ENCODE measurements around the gene PNN. TPM values are rescaled to one million over a fixed set of nuclear protein-coding genes. Genes with fewer than 3 reads are reported as not detected.
A peak's percentile ranks its signal among the peaks of the same experiment; 100 is the strongest.
"Not testable (repeated sequence)": the region's sequence is repeated elsewhere in the genome, so short reads cannot be mapped to it uniquely, and the experiment has no call there.

PNN gene
- total RNA-seq, 3 donors from 2014 or later (not counting 1 experiment from before 2014, with no cell fraction given), result 121 to 153 (median 145) TPM

GRCh38 chr14:39186941-39187525 lies 12.0 kb downstream of the PNN start:
- Mint-ChIP-seq H3K9me3 (no peaks in the 10 kb centered on the region), H3K4me1 (peaks cover 14 to 17% of the 10 kb centered on the region in 2 donors), H3K36me3 (no peaks in the 10 kb centered on the region), H3K27ac (peak overlapping the region; percentile 25 to 75), H3K27me3 (ENCODE audit: low read depth in 2 of 2) (no peaks in the 10 kb centered on the region), H3K4me3 (no peak overlapping the region)
- TF ChIP-seq CTCF (IDR thresholded peaks at IDR 0.05), result no peak
- DNase-seq (no peak), ATAC-seq (no peak)
- WGBS (ENCODE audit: insufficient coverage), result 96% methylated on average over 4 of the region's 4 CpGs
- Histone ChIP-seq H3K4me3 (ENCODE audit: low read length) (no peak overlapping the region), H3K36me3 (ENCODE audit: control insufficient read depth, insufficient read depth, low read length) (peaks cover 29% of the 10 kb centered on the region), H3K27ac (ENCODE audit: low read length) (no peak overlapping the region), H3K9me3 (ENCODE audit: control insufficient read depth, insufficient read depth, low read length) (no peaks in the 10 kb centered on the region), H3K4me1 (ENCODE audit: control insufficient read depth, insufficient read depth, low read length) (no peaks in the 10 kb centered on the region), H3K27me3 (ENCODE audit: control insufficient read depth, insufficient read depth, low read length) (no peaks in the 10 kb centered on the region)
- intact Hi-C loops (cut with micrococcal nuclease), result no loop called here

- no peaks in the 10 kb centered on the region for H3K9me3 Mint-ChIP-seq
- H3K4me3 Mint-ChIP-seq, result no peak overlapping the region
- Histone ChIP-seq H3K27ac (ENCODE audit: low read length) (no peak overlapping the region), H3K9me3 (ENCODE audit: control insufficient read depth, insufficient read depth, low read length) (no peaks in the 10 kb centered on the region), H3K36me3 (ENCODE audit: control insufficient read depth, insufficient read depth, low read length) (no peaks in the 10 kb centered on the region), H3K27me3 (ENCODE audit: control insufficient read depth, insufficient read depth, low read length) (no peaks in the 10 kb centered on the region), H3K4me3 (ENCODE audit: low read length) (no peak overlapping the region), H3K4me1 (ENCODE audit: control insufficient read depth, insufficient read depth, low read length) (no peaks in the 10 kb centered on the region)
- no peaks in the 10 kb centered on the region for H3K4me1 Mint-ChIP-seq
- no peaks in the 10 kb centered on the region for H3K36me3 Mint-ChIP-seq
- H3K27me3 Mint-ChIP-seq (ENCODE audit: low read depth in 2 of 2), result no peaks in the 10 kb centered on the region
- H3K27ac Mint-ChIP-seq, result no peak overlapping the region
- DNase-seq (no peak), ATAC-seq (no peak)
- intact Hi-C loops (cut with micrococcal nuclease), result no loop called here
- 98% methylated on average over 4 of the region's 5 CpGs for WGBS (ENCODE audit: insufficient coverage)
- no peak for TF ChIP-seq CTCF (IDR thresholded peaks at IDR 0.05)
Measured at GRCh38 chr14:39203659-39204606, 28.9 kb downstream of the PNN start.

GRCh38 chr14:39207430-39207829 lies 32.4 kb downstream of the PNN start:
- H3K36me3 ChIP-seq (ENCODE audit: control insufficient read depth, insufficient read depth, low read length); H3K4me1 ChIP-seq (ENCODE audit: control insufficient read depth, insufficient read depth, low read length); H3K27ac Mint-ChIP-seq; intact Hi-C loops (cut with micrococcal nuclease); H3K36me3 Mint-ChIP-seq; H3K27me3 ChIP-seq (ENCODE audit: control insufficient read depth, insufficient read depth, low read length); H3K27ac ChIP-seq (ENCODE audit: low read length); H3K4me3 ChIP-seq (ENCODE audit: low read length); H3K9me3 Mint-ChIP-seq; H3K4me3 Mint-ChIP-seq; ATAC-seq; H3K27me3 Mint-ChIP-seq (ENCODE audit: low read depth in 2 of 2); H3K4me1 Mint-ChIP-seq; DNase-seq; H3K9me3 ChIP-seq (ENCODE audit: control insufficient read depth, insufficient read depth, low read length): not testable (repeated sequence)
- 93% methylated on average over 2 of the region's 2 CpGs for WGBS (ENCODE audit: insufficient coverage)

- no peak for TF ChIP-seq CTCF (IDR thresholded peaks at IDR 0.05)
- H3K4me1 Mint-ChIP-seq, result no peaks in the 10 kb centered on the region
- H3K27ac Mint-ChIP-seq, result no peak overlapping the region
- DNase-seq (no peak), ATAC-seq (no peak)
- no peaks in the 10 kb centered on the region for H3K36me3 ChIP-seq (ENCODE audit: control insufficient read depth, insufficient read depth, low read length)
- no peaks in the 10 kb centered on the region for H3K9me3 ChIP-seq (ENCODE audit: control insufficient read depth, insufficient read depth, low read length)
- H3K36me3 Mint-ChIP-seq, result no peaks in the 10 kb centered on the region
- no peak overlapping the region for H3K4me3 Mint-ChIP-seq
- no peak overlapping the region for H3K4me3 ChIP-seq (ENCODE audit: low read length)
- no peaks in the 10 kb centered on the region for H3K27me3 Mint-ChIP-seq (ENCODE audit: low read depth in 2 of 2)
- no peaks in the 10 kb centered on the region for H3K9me3 Mint-ChIP-seq
- H3K27me3 ChIP-seq (ENCODE audit: control insufficient read depth, insufficient read depth, low read length), result no peaks in the 10 kb centered on the region
- WGBS (ENCODE audit: insufficient coverage), result 92% methylated on average over 15 of the region's 15 CpGs
- no peaks in the 10 kb centered on the region for H3K4me1 ChIP-seq (ENCODE audit: control insufficient read depth, insufficient read depth, low read length)
- intact Hi-C loops (cut with micrococcal nuclease), result no loop called here
- no peak overlapping the region for H3K27ac ChIP-seq (ENCODE audit: low read length)
Measured at GRCh38 chr14:39211109-39211741, 36.2 kb downstream of the PNN start.

Measured in natural killer cell (primary cell).